Measurements from ENCODE around the gene NGEF.

NGEF gene

GRCh38 chr2:233026198-233026813 lies 13.2 kb upstream of the NGEF start:
- Histone ChIP-seq H3K27ac (ENCODE audit: low read length) (no peak overlapping the region), H3K79me2 (ENCODE audit: insufficient read depth, low read length) (no peaks in the 10 kb centered on the region), H3K27me3 (ENCODE audit: insufficient read depth, low read length, poor library complexity) (no peaks in the 10 kb centered on the region), H3K4me2 (ENCODE audit: insufficient read depth, low read length) (no peak overlapping the region), H3K36me3 (ENCODE audit: insufficient read depth, low read length) (no peaks in the 10 kb centered on the region), H3K9me3 (ENCODE audit: insufficient read depth, low read length, severe bottlenecking) (no peaks in the 10 kb centered on the region), H4K20me1 (ENCODE audit: insufficient read depth, low read length) (no peaks in the 10 kb centered on the region), H2AFZ (ENCODE audit: low read depth, low read length) (no peak overlapping the region), H3K9ac (ENCODE audit: low read depth, low read length) (no peak overlapping the region), H3K4me3 (ENCODE audit: low read depth in 1 of 2, low read length in 2 of 2) (no peak overlapping the region), H3K4me1 (ENCODE audit: insufficient read depth, low read length) (no peaks in the 10 kb centered on the region)
- no peak for DNase-seq
- ATAC-seq (ENCODE audit: insufficient read depth, low read depth) = no peak
- TF ChIP-seq CTCF (IDR thresholded peaks at IDR 0.05; ENCODE audit: borderline replicate concordance, extremely low read depth, low read length, poor library complexity, severe bottlenecking) = no peak
- TF ChIP-seq EZH2 (IDR thresholded peaks at IDR 0.05; ENCODE audit: borderline replicate concordance, low read depth, low read length, severe bottlenecking) = no peak

- TF ChIP-seq CTCF (IDR thresholded peaks at IDR 0.05; ENCODE audit: borderline replicate concordance, extremely low read depth, low read length, poor library complexity, severe bottlenecking) = no peak
- TF ChIP-seq EZH2 (IDR thresholded peaks at IDR 0.05; ENCODE audit: borderline replicate concordance, low read depth, low read length, severe bottlenecking) = no peak
- Histone ChIP-seq H2AFZ (ENCODE audit: low read depth, low read length) (no peak overlapping the region), H3K4me3 (ENCODE audit: low read depth in 1 of 2, low read length in 2 of 2) (no peak overlapping the region), H3K9ac (ENCODE audit: low read depth, low read length) (no peak overlapping the region), H3K27ac (ENCODE audit: low read length) (no peak overlapping the region), H3K79me2 (ENCODE audit: insufficient read depth, low read length) (no peaks in the 10 kb centered on the region), H4K20me1 (ENCODE audit: insufficient read depth, low read length) (no peaks in the 10 kb centered on the region), H3K4me2 (ENCODE audit: insufficient read depth, low read length) (no peak overlapping the region), H3K36me3 (ENCODE audit: insufficient read depth, low read length) (no peaks in the 10 kb centered on the region), H3K27me3 (ENCODE audit: insufficient read depth, low read length, poor library complexity) (no peaks in the 10 kb centered on the region), H3K9me3 (ENCODE audit: insufficient read depth, low read length, severe bottlenecking) (no peaks in the 10 kb centered on the region), H3K4me1 (ENCODE audit: insufficient read depth, low read length) (no peaks in the 10 kb centered on the region)
- DNase-seq = no peak
- no peak for ATAC-seq (ENCODE audit: insufficient read depth, low read depth)
Measured at GRCh38 chr2:233025706-233026105, 12.7 kb upstream of the NGEF start.

- ATAC-seq (ENCODE audit: insufficient read depth, low read depth) = no peak
- no peak overlapping the region for H3K9ac ChIP-seq (ENCODE audit: low read depth, low read length)
- H4K20me1 ChIP-seq (ENCODE audit: insufficient read depth, low read length) = no peaks in the 10 kb centered on the region
- H3K79me2 ChIP-seq (ENCODE audit: insufficient read depth, low read length) = no peaks in the 10 kb centered on the region
- H3K27ac ChIP-seq (ENCODE audit: low read length) = no peak overlapping the region
- H3K4me1 ChIP-seq (ENCODE audit: insufficient read depth, low read length) = no peaks in the 10 kb centered on the region
- no peak overlapping the region for H3K4me2 ChIP-seq (ENCODE audit: insufficient read depth, low read length)
- H3K36me3 ChIP-seq (ENCODE audit: insufficient read depth, low read length) = no peaks in the 10 kb centered on the region
- no peaks in the 10 kb centered on the region for H3K9me3 ChIP-seq (ENCODE audit: insufficient read depth, low read length, severe bottlenecking)
- H3K27me3 ChIP-seq (ENCODE audit: insufficient read depth, low read length, poor library complexity) = no peaks in the 10 kb centered on the region
- no peak overlapping the region for H2AFZ ChIP-seq (ENCODE audit: low read depth, low read length)
- H3K4me3 ChIP-seq (ENCODE audit: low read depth in 1 of 2, low read length in 2 of 2) = no peak overlapping the region
- no peak for TF ChIP-seq EZH2 (IDR thresholded peaks at IDR 0.05; ENCODE audit: borderline replicate concordance, low read depth, low read length, severe bottlenecking)
- TF ChIP-seq CTCF (IDR thresholded peaks at IDR 0.05; ENCODE audit: borderline replicate concordance, extremely low read depth, low read length, poor library complexity, severe bottlenecking) = no peak
- no peak for DNase-seq
Measured at GRCh38 chr2:233023761-233024410, 10.8 kb upstream of the NGEF start.
